Thyroid gland (tissue), 4 donors: Measurements from ENCODE around the gene DOCK10.

ENCODE experiments used
- CTCF ChIP-seq, 6 experiments: fragments of 200-600 bp in 3 of 6; fragments of 450-650 bp in 3 of 6; sonication (generic) in 3 of 6; IDR thresholded peaks; one replicate each; pipeline ENCODE4 v1.5.1; 2016 to 2019; ENCODE audit warnings: antibody characterized with exemption in 6 of 6, mild to moderate bottlenecking in 2 of 6, inconsistent platforms in 1 of 6, moderate library complexity in 1 of 6
- POLR2A ChIP-seq, 2 donors: fragments of 450-650 bp; IDR thresholded peaks; one replicate each; pipeline ENCODE4 v1.6.1; 2017; ENCODE audit warnings: antibody characterized with exemption in 2 of 2, mild to moderate bottlenecking in 2 of 2, moderate library complexity in 1 of 2

GRCh38 chr2:225041207-225041850, 939 bp downstream of the DOCK10 start:
- TF ChIP-seq CTCF (IDR thresholded peaks at IDR 0.05) (no peak), POLR2A (IDR thresholded peaks at IDR 0.05) (no peak)
